ENCODE results near the gene CDC25B. TPM values are rescaled to one million over a fixed set of nuclear protein-coding genes. Genes with fewer than 3 reads are reported as not detected.
A peak's percentile ranks its signal among the peaks of the same experiment; 100 is the strongest.

The CDC25B gene
- total and polyA plus RNA-seq, 2 of the 13 experiments (the other 11 are each of a cell fraction or from before 2014, with no cell fraction given) = 14.5 to 19.4 TPM

DNA sequence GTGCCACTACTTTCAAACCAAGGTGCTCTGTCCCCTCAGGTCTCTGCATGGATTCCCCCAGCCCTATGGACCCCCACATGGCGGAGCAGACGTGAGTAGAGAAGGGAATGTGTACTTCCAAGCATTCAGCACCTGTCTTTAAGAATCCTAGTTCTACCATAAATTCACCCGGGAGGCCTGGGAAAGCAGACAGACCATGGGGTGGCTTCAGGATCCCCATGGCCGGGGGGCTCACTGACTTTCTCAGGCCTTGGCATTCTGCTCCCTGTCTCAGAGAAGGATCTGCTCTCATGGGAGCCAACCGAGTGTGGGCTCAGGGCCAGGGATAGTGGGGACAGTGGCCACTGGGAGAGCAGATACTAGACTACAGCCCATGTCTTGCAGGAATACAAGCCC is 2.3 kb downstream of the CDC25B start (continued):
- TF ChIP-seq, protein P1, sequence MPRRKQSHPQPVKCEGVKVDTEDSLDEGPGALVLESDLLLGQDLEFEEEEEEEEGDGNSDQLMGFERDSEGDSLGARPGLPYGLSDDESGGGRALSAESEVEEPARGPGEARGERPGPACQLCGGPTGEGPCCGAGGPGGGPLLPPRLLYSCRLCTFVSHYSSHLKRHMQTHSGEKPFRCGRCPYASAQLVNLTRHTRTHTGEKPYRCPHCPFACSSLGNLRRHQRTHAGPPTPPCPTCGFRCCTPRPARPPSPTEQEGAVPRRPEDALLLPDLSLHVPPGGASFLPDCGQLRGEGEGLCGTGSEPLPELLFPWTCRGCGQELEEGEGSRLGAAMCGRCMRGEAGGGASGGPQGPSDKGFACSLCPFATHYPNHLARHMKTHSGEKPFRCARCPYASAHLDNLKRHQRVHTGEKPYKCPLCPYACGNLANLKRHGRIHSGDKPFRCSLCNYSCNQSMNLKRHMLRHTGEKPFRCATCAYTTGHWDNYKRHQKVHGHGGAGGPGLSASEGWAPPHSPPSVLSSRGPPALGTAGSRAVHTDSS (CRISPR knock-in tag; conservative IDR thresholded peaks at IDR 0.05) = no peak
- TF ChIP-seq, protein P2, sequence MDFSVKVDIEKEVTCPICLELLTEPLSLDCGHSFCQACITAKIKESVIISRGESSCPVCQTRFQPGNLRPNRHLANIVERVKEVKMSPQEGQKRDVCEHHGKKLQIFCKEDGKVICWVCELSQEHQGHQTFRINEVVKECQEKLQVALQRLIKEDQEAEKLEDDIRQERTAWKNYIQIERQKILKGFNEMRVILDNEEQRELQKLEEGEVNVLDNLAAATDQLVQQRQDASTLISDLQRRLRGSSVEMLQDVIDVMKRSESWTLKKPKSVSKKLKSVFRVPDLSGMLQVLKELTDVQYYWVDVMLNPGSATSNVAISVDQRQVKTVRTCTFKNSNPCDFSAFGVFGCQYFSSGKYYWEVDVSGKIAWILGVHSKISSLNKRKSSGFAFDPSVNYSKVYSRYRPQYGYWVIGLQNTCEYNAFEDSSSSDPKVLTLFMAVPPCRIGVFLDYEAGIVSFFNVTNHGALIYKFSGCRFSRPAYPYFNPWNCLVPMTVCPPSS (IDR thresholded peaks at IDR 0.05) = no peak
- TF ChIP-seq ZNF260 (CRISPR knock-in tag; IDR thresholded peaks at IDR 0.05; ENCODE audit: borderline replicate concordance, low read depth) (no peak), FOXO1 (CRISPR knock-in tag; IDR thresholded peaks at IDR 0.05) (0 out of 2 replicates have a peak, but pooled peaks have one; percentile 3), ZNF777 (CRISPR knock-in tag; IDR thresholded peaks at IDR 0.05) (no peak), TBX2 (CRISPR knock-in tag; IDR thresholded peaks at IDR 0.05; ENCODE audit: borderline replicate concordance) (0 out of 2 replicates have a peak, but pooled peaks have one; percentile 4), ZNF138 (CRISPR knock-in tag; IDR thresholded peaks at IDR 0.05; ENCODE audit: low read depth) (no peak), MXD4 (CRISPR knock-in tag; IDR thresholded peaks at IDR 0.05) (no peak; the same call in 1 of the 2 replicates), FOXC1 (CRISPR knock-in tag; IDR thresholded peaks at IDR 0.05; ENCODE audit: borderline replicate concordance) (no peak), XRCC5 (optimal IDR thresholded peaks at IDR 0.05; ENCODE audit: low read length) (no peak), ZSCAN9 (CRISPR knock-in tag; IDR thresholded peaks at IDR 0.05; ENCODE audit: borderline replicate concordance) (0 out of 2 replicates have a peak, but pooled peaks have one; percentile 11), GABPA (IDR thresholded peaks at IDR 0.05; ENCODE audit: low read depth, low read length) (no peak), GABPA (CRISPR knock-in tag; IDR thresholded peaks at IDR 0.05; ENCODE audit: low read depth) (no peak)
- TF ChIP-seq, protein P3, sequence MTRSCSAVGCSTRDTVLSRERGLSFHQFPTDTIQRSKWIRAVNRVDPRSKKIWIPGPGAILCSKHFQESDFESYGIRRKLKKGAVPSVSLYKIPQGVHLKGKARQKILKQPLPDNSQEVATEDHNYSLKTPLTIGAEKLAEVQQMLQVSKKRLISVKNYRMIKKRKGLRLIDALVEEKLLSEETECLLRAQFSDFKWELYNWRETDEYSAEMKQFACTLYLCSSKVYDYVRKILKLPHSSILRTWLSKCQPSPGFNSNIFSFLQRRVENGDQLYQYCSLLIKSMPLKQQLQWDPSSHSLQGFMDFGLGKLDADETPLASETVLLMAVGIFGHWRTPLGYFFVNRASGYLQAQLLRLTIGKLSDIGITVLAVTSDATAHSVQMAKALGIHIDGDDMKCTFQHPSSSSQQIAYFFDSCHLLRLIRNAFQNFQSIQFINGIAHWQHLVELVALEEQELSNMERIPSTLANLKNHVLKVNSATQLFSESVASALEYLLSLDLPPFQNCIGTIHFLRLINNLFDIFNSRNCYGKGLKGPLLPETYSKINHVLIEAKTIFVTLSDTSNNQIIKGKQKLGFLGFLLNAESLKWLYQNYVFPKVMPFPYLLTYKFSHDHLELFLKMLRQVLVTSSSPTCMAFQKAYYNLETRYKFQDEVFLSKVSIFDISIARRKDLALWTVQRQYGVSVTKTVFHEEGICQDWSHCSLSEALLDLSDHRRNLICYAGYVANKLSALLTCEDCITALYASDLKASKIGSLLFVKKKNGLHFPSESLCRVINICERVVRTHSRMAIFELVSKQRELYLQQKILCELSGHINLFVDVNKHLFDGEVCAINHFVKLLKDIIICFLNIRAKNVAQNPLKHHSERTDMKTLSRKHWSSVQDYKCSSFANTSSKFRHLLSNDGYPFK (CRISPR knock-in tag; IDR thresholded peaks at IDR 0.05; ENCODE audit: borderline replicate concordance) = peak; percentile 10; the same call in 1 of the 2 replicates
- TF ChIP-seq, protein P4, sequence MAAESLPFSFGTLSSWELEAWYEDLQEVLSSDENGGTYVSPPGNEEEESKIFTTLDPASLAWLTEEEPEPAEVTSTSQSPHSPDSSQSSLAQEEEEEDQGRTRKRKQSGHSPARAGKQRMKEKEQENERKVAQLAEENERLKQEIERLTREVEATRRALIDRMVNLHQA (CRISPR knock-in tag; IDR thresholded peaks at IDR 0.05) = no peak
- TF ChIP-seq, protein P5, sequence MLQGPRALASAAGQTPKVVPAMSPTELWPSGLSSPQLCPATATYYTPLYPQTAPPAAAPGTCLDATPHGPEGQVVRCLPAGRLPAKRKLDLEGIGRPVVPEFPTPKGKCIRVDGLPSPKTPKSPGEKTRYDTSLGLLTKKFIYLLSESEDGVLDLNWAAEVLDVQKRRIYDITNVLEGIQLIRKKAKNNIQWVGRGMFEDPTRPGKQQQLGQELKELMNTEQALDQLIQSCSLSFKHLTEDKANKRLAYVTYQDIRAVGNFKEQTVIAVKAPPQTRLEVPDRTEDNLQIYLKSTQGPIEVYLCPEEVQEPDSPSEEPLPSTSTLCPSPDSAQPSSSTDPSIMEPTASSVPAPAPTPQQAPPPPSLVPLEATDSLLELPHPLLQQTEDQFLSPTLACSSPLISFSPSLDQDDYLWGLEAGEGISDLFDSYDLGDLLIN (CRISPR knock-in tag; IDR thresholded peaks at IDR 0.05; ENCODE audit: borderline replicate concordance) = no peak
- TF ChIP-seq, protein P6, sequence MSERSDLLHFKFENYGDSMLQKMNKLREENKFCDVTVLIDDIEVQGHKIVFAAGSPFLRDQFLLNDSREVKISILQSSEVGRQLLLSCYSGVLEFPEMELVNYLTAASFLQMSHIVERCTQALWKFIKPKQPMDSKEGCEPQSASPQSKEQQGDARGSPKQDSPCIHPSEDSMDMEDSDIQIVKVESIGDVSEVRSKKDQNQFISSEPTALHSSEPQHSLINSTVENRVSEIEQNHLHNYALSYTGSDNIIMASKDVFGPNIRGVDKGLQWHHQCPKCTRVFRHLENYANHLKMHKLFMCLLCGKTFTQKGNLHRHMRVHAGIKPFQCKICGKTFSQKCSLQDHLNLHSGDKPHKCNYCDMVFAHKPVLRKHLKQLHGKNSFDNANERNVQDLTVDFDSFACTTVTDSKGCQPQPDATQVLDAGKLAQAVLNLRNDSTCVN (CRISPR knock-in tag; IDR thresholded peaks at IDR 0.05; ENCODE audit: borderline replicate concordance) = no peak
- TF ChIP-seq, protein P7, sequence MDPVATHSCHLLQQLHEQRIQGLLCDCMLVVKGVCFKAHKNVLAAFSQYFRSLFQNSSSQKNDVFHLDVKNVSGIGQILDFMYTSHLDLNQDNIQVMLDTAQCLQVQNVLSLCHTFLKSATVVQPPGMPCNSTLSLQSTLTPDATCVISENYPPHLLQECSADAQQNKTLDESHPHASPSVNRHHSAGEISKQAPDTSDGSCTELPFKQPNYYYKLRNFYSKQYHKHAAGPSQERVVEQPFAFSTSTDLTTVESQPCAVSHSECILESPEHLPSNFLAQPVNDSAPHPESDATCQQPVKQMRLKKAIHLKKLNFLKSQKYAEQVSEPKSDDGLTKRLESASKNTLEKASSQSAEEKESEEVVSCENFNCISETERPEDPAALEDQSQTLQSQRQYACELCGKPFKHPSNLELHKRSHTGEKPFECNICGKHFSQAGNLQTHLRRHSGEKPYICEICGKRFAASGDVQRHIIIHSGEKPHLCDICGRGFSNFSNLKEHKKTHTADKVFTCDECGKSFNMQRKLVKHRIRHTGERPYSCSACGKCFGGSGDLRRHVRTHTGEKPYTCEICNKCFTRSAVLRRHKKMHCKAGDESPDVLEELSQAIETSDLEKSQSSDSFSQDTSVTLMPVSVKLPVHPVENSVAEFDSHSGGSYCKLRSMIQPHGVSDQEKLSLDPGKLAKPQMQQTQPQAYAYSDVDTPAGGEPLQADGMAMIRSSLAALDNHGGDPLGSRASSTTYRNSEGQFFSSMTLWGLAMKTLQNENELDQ (CRISPR knock-in tag; IDR thresholded peaks at IDR 0.05; ENCODE audit: borderline replicate concordance) = no peak

Data from HepG2 (cell line).